Stimulated activated CD4-positive, alpha-beta T cell treated with anti-CD3 and anti-CD28 coated beads, Interleukin-1b, Interleukin-23, amount 100 ng/mL, for 4 hours (primary cell): ENCODE data around the gene PDZD4.

Experiments
- DNase-seq, 2 donors: peaks; one replicate each; pipeline ENCODE4 v3.0.0-alpha.2; 2020; ENCODE audit warnings: low read depth in 2 of 2

PDZD4 gene

DNA sequence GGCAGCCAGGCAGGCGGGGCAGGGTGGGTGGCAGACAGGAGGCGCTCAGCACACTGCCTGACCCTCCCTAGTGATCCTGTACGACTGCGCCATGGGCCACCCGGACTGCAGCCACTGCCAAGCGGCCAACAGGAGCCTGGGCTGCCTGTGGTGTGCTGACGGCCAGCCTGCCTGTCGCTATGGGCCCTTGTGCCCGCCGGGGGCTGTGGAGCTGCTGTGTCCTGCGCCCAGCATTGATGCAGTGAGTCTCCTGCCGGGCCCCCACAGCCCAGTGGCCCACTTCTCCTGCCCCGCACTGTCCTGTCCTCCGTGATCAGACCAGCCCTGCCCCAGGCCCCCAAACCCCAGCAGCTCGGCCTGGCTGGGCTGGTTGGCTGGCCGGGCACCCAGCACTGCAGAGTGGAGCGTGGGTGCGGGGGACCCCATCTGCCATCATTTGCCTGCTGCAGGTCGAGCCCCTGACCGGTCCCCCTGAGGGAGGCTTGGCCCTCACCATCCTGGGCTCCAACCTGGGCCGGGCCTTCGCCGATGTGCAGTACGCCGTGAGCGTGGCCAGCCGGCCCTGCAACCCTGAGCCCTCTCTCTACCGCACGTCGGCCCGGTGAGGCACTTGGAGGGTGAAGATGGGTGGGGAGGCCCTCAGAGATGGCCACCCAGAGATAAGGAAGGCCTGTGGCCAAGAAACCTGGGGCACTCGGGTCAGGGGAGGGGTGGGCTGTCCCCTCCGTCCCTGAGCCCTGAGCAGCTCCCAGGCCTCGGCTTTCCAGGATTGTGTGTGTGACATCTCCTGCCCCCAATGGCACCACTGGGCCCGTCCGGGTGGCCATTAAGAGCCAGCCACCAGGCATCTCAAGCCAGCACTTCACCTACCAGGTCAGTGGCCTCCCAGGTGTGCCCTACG is 58.7 kb downstream of the PDZD4 start:
- DNase-seq = no peak

DNA sequence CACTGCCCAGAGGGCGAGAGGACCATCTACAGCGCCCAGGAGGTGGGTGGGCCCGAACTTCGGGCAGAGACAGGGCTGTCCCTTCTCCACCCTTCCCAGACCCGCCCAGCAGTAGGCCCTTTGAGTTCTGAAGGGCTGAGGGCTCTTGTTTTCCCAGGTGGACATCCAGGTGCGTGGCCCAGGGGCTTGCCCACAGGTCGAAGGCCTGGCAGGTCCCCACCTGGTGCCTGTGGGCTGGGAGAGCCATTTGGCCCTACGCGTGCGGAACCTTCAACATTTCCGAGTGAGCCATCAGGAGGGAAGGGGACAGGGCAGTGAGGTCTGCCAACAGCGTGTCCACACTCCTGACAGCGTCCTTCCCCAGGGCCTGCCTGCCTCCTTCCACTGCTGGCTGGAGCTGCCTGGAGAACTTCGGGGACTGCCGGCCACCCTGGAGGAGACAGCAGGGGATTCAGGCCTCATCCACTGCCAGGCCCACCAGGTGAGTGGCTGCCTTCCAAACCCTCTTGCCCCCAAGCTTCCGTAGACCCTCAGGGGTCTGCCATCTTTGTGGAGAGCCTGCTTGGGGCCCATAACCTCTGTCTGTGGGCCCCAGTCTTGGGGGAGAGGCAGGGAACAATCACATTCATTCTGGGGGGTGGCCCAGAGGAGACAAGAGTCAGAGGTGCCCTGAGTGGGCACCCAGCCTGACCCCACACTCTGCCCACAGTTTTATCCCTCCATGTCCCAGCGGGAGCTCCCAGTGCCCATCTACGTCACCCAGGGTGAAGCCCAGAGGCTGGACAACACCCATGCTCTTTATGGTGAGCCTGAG is 59.5 kb downstream of the PDZD4 start:
- no peak for DNase-seq

DNA sequence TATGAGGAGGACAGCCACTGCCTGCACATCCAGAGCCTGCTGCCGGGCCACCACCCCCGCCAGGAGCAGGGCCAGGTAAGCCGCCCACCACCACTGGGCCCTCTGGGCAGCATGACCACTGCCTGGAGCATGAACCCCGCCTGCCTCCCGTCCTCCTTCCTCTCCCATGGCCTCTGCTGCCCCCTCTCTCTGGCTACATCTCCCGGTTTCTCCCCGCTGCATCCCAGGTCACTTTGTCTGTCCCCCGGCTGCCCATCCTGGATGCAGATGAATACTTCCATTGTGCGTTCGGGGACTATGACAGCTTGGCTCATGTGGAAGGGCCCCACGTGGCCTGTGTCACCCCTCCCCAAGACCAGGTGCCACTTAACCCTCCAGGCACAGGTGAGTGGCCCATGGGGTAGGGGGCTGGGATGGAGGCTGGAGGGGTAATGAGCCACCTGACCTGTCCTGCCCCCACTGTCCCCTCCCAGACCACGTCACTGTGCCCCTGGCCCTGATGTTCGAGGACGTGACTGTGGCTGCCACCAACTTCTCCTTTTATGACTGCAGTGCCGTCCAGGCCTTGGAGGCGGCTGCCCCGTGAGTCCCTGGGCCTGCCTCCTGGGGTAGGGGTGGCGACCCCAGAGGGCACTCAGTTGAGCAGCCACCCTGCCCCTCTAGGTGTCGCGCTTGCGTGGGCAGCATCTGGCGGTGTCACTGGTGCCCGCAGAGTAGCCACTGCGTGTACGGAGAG is 60.3 kb downstream of the PDZD4 start:
- DNase-seq = no peak

DNA sequence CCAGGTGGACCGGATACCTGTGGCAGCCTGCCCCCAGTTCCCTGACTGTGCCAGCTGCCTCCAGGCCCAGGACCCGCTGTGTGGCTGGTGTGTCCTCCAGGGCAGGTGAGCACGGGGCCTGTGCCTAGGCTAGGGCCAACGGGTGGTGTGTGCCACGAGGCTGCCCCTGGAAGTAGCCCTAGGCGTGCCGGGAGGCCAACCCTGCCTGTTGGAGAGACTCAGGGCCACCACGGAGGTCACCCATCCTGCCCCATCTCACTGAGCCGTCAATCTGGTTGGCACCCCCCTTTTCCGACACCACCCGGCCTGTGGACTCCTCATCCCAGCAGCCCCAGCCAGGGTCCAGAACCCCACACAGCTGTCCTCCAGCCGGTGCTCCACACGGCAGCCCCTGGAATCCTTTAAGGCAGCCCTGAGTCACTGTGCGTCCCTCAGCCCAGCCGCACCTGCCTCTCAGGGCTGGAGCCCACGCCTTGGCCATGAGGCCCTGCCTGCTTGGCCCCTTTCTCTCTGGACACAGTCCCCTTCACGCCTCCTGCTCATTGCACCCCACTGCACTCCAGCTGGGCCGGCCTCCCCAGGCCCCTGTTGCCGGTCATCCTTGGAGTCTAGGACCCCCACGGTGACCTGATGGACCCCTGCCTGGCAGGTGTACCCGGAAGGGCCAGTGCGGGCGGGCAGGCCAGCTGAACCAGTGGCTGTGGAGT is 61.0 kb downstream of the PDZD4 start:
- no peak for DNase-seq

DNA sequence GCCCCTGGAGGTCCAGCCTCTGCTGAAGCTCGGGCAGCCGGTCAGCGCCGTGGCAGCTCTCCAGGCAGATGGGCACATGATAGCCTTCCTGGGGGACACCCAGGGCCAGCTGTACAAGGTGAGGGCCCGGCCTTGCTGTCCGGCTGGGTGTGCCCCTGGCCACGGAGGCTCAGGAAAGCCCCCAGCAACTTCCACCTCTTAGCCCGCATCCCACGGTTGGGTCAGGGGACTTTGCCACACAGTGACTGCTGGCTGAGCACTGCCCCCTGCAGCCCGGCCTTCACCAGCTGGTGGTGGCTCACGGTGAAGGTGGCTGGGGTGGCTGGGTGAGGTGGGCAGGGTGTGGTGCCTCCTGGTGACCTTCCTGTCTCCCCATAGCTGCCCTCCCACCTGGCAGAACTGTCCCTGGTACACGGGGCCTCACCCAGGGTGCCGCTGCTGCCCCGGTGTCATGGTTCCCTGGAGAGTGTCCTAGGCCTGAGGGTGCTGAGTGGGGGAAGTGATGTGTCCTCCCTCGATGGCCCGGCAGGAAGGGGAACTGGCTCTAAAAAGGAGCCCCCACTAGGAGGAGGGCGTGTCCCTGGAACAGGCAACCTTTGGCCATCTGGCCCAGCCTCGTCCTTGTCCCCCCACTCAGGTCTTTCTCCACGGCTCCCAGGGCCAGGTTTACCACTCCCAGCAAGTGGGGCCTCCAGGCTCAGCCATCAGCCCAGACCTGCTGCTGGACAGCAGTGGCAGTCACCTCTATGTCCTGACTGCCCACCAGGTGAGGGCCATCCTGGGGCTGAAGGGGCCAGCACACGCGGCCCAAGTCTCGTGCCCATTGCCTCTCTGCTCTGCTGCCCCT is 61.8 kb downstream of the PDZD4 start:
- no peak for DNase-seq

DNA sequence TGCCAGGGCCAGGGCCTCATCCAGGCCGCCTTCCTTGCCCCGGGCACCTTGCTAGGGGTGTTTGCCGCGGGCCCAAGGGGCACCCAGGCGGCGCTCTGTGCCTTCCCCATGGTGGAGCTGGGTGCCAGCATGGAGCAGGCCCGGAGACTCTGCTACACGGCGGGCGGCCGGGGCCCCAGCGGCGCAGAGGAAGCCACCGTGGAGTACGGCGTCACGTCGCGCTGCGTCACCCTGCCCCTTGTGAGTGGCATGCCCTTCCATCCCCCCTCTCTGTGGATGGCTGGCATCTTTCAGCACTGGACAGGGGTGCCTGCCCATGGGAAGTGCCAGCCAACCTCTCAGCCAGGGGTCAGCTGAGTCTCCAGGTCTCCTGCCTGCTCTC is 62.7 kb downstream of the PDZD4 start:
- no peak for DNase-seq

DNA sequence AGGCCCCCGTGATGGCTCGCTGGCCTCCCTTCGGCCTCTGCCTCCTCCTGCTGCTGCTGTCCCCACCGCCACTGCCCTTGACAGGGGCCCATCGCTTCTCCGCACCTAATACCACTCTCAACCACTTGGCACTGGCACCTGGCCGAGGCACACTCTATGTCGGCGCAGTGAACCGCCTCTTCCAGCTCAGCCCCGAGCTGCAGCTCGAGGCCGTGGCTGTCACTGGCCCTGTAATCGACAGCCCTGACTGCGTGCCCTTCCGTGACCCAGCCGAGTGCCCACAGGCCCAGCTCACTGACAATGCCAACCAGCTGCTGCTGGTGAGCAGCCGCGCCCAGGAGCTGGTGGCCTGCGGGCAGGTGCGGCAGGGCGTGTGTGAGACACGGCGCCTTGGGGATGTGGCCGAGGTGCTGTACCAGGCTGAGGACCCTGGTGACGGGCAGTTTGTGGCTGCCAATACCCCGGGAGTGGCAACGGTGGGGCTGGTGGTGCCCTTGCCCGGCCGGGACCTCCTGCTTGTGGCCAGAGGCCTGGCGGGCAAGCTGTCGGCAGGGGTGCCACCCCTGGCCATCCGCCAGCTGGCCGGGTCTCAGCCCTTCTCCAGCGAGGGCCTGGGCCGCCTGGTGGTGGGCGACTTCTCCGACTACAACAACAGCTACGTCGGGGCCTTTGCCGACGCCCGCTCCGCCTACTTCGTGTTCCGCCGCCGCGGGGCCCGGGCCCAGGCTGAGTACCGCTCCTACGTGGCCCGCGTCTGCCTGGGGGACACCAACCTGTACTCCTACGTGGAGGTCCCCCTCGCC is 63.3 kb downstream of the PDZD4 start:
- no peak for DNase-seq

DNA sequence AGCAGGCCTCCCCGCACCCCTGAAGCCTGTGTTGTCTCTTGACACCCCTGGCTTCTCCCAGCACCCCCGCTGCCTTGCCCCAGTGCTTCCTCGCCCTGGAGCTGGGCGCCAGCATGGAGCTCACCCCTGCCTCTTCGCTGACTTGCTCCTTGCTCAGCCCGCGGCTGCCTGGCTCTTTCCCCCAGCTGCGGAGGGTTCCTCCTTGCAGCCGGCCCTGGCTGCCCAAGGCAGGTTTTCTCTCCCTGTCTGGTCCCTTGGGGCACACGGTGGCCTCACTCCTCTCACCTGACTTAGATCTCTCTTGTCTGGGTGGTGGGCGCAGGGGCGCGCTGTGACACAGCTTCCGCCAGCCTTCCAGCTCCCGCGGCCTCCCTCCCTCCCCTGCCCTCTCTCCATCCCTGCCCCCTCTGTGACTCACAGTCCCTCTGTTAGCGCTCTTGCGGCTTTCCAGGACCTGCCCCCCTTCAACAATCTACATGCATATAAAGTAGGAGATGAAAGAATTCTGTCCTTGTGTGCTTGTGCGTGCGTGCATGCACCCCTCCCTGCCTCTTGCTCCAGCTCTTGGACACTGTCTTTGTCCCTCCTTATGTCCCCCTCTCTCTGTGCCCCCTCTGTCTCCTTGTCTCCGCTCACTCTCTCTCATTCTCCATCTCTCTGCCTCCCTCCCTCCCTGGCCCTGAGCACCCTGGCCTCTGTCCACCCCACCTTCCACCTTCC is 64.1 kb downstream of the PDZD4 start:
- DNase-seq = peak in 1 of 2 donors; percentile 14

DNA sequence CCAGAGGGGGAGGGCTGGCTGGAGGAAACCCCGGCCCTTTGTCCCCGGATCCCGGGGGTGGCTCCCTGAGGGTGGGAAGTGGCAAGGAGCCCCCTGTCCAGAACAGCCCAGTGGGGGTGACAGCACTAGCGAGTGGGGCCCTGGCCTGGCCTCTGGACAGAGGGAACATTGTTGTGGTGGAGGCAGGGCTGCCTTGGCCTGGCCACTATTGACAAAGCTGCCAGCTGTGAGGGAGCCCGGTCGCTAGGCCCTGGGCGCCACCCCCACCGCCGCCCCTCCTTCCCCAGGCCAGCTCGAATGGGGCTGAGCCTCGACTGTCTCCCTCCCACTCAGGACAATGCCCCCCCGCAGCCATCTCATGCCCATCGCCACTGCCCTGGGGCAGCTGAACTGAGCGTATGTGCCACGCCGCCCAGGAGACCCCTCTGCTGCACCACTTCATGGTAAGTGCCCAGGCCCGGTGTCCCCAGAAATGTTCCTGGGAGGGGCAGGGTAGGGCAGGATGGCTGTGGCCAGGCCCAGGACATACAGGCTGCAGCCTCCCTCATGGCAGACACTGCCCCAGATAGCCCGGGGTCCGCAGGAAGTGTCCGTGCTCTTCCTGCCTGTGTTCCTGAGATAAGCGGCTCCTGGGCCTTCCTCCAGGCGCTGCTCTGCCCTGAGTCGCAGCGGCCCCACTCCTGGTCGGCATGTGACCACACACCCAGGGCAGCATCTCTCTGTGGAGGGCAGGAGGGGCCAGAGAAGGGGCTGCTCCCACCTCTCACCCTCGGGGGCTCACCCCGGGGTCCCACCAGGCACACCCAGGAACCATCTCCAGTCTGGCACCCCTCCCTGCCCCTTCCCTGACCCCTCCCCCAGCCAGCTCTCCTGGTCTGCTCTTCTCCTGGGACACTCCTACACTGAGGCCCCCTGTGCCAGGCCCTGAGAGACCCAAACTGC is 64.9 kb downstream of the PDZD4 start:
- DNase-seq = no peak

DNA sequence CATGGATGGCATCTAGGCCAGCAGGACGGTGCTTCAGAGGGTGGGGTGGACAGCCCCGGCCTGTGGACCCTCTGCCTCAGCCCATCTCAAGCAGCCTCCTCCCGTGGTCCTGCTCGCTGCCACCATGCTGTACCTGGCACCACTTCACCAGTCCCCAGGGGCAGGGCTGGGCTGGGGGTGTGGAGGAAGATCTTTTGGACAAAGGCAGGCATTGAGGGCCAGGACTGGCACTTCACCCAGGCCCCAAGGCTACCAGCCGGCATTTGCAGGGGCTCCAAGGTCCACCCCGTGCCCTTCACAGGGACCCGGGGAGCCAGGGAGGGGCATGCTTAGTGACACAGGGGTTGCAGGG is 65.6 kb downstream of the PDZD4 start:
- DNase-seq = no peak

DNA sequence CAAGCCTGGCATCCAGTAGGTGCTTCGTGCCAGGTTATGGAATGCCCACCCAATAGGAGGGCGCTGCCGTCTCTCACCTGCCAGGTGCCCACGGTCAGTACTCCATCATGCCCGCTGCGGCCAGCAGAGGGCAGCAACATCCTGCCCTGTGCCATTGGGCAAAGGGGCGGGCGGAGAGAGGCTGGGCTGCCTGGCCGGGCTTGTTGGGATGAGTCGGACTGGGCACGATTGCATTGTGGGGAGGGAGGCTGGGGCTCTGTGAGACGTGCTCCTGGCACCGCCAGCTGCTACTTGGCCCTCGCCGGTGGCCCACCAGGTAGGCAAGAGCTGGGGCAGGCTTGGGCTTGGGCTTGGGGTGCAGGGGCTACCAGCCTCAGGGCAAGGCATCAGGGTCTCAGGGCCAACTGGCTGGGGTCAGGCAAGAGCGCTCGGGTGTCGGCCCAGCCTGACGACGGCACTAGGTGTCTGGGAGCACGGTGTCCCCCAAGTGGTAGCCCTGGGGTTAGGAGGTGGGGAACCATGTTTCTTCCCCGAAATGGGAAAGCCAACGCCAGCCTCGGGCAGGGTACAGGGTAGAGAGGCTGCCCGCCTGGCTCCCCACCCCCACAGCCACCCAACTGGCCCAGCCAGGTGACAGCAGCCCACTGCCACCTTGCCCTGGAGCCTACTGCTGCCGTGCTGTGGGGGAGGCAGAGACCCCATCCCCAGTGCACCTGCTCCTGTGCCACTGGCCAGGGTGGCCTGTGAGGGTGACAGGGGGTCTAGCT is 66.2 kb downstream of the PDZD4 start, which contains the start of gene PLXNB3:
PLXNB3 (plus strand) TSS at position 261 of the 767 bp plus-strand sequence. CDS start 1,287 bp downstream, outside the sequence.
- DNase-seq = peak; percentile 68 to 70

DNA sequence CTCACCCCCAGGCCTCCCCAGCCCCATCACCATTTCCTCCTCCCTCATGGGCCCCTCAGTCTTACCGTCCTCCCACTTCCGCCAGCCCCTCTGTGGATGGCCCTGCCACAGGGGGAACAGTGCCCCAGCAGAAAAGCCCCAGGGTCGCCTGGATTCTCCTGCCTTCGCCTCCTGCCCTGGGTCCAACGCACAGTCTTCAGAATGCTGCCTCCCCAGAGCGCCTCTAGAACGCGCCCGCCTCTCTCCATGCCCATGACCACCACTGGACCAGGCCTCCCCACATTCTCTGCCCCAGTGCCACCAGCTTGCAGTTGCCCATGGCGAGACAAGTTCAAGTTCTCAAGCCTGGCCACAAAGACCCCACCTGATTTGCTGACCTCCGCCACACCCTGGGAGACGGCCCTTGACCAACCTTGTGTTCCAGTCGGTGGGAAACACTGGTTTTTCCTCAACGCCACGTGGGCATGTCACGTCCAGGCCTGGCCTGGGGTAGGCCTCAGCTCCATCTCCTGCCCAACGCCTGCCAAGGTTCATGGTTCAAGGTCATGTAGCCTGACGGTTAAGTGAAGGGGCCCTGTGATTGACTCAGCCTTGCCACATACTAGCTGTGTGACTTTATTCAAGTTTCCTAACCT is 66.9 kb downstream of the PDZD4 start:
- DNase-seq = no peak

DNA sequence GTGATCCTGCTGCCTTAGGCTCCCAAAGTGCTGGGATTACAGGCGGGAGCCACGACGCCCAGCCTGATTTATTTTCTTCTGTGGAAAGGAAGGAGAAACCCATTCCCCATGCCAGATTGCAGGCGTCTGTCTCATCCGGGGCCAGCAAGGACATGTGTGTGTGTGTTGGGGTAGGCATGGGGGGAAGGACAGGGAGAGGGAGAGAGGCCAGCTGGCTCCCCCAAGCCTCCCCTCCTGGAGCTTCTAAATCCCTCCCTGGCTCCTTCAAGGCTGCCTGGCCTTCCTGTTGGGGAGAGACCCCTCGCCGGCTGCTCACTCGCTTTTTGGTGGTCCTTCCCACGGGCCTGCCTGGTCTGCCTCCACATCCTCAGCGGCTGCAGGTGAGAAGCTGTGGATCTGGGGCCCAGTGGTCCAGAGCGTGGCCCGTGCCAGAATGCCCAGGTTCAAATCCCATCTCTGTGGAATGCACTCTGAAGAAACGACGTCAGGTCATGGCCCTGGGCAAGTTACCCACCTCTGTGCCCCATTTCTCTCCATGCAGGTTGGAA is 67.6 kb downstream of the PDZD4 start:
- no peak for DNase-seq

DNA sequence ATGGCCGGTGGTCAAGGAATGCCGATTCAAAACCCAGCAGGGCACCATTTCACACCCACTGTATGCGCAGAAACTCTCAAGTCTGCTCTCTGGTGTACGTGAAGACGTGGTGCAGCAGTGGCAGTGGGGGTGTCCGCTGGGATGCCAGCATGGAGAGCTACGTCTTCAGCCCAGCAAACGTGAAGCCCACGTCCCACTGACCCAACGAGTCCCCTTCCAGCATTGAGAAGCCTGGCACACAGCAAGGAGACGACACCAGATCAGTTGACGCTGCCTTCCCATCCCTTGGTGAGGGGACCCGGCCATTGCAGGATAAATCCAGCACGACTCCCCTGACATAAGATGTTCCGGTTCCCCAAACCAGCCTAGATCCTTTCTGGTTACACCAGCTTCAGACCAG is 68.5 kb downstream of the PDZD4 start:
- no peak for DNase-seq

DNA sequence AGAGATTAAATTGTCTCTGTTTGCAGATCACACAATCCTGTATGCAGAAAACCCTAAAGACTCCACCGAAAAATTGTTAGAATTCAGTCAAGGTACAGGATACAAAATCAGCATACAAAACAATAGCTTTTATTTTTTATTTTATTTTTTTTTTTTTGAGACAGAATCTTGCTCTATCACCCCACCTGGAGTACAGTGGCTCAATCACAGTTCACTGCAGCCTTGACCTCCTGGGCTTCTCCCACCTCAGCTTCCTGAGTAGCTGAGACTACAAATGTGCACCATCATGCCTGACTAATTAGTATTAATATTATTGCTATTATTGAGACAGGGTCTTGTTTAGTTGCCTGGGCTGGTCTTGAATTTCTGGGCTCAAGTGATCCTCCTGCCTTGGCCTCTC is 75.2 kb downstream of the PDZD4 start:
- DNase-seq = no peak
